ENCODE measurements around the gene SAPCD1. TPM values are rescaled to one million over a fixed set of nuclear protein-coding genes. Genes with fewer than 3 reads are reported as not detected.

The SAPCD1 gene
- total RNA-seq, 1 donor from 2014 or later, result 3.9 TPM

DNA sequence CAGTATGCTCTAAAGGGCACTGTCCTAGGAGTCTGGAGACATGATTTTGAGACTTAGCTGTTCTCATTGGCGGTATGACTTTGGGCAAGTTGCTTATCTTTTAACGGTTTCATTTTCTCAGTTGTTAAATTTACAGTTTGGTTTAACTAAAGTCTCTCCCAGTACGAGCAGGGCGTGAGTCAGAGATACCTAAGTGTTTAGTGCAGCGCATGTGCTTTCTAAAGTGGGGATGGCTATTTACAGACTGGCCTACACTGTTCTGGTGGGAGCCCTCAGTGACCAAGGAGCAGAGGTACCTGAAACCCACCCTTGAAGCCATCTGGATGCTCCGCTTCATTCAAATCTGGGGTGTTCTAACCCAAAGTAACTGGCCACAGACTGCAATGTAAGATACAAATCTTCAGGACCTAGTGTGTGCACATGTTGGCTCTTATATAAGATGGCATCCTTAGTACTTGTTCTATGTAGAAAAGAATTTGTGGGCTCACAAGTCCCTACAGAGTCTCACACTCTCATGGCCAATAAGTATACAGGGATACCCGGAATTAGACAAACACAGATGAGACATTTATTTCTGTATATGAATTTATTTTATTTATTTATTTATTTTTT is 11.9 kb upstream of the SAPCD1 start:
- DNase-seq, result no peak

DNA sequence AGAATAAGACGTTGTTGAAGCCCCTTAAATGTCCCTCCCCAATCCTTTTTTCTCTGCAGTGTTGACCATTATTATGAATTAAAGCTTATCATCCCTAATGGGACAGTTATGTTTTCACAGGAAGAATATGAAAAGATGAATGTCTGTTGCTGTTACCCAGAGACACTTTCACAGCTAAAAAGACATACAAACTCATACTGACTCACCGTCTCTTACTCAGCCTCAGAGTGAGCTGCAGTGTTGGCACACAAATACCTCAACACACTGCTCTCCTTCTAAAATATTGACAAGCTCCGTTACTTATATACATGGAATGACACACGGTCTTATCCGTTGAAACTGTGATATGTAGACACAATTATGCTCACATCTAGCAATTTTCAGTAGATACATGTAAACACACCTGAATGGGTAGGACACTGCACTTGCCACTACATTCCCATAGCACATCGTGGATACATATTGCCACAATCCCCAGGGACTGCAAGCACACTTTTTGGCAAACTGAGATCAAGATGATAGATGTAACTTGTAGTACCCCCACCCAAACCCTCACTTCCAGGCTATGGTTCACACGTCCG is 9.6 kb upstream of the SAPCD1 start:
- no peak for DNase-seq

DNA sequence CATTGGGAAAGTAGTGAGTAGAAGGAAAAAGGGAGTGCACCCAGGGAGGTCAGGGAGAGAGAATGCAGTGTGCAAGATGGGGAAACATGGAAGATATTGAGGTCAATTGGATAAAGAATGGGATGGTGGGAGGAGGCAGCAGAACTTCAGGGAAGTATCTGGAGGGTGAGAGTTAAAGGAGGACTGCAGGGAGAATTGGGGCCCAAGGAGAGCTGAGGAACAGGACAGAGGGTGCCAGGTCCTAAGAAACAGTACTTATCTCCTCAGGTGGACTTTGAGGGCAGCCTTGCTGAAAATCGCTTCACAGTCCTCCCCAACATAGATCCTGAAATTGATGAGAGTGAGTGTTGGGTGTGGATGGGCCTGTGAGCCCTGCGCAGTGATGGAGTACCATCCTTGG is 4.2 kb upstream of the SAPCD1 start:
- DNase-seq, result no peak

DNA sequence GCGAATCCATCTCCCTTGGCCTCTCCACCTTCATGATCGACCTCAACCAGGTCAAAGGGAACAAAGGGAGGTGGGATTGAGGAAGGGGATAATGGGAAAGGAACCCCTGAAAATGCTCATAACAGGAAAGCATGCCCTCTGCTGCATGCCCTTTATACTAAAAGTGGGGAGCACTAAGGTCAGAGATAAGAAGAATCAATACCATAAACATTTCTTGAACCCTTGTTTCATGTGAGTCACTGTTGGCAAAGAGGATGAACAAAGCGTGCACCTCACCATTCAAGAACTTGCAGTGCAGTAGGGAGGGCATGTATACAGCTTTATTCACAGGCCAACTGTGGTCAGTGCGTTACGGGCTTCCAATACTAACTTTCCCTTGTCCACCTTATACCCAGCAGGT is 1.7 kb upstream of the SAPCD1 start:
- no peak for DNase-seq

DNA sequence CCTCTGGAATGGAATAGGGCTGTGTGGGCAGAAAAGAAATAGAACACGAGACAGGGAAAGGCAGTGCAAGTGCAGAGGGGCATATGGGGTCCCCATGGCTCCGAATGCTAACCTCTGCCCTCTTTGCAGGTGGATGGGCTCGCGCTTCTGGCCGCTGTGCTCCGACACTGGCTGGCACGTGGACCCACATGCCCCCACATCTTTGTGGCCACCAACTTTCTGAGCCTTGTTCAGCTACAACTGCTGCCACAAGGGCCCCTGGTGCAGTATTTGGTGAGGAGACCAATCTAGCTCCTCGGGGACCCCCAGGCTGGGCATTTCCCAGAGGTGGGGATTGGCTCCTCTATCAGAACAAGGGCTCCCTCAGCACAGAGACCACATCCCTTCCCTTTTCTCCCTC is 1.1 kb upstream of the SAPCD1 start:
- DNase-seq, result no peak

DNA sequence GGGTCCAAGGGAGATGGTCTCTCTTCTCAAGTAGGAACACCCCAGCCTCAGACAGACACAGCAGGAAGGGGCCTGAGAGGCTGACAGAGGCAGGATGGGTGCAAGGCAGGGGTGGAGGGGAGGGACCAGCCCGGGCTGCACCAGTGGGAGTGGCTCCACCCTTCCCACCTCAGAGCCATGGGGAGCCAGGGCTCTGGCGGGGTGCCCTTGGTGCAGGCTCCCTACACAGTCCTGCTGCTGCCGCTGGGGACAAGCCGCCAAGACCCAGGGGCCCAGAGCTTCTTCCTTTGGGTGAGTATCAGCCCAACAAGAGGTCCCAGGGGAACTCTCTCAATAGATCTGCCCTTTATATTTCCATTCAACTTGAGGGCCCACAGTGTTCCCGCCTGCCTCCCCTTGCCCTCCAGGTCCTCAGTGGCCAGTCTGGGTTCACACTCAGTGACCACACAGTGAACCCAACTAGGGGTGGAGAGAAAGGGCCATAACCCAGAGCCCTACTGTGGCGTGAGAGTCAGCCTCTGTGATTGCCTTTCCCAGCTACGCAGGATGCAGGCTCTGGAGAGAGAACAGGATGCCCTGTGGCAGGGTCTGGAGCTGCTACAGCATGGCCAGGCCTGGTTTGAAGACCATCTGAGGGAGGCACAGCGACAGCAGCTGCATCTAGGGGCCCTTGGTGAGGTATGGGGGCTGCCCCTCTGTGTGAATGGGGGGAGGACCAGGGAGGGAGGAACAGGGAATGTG is 592 bp downstream of the SAPCD1 start:
- no peak for DNase-seq

DNA sequence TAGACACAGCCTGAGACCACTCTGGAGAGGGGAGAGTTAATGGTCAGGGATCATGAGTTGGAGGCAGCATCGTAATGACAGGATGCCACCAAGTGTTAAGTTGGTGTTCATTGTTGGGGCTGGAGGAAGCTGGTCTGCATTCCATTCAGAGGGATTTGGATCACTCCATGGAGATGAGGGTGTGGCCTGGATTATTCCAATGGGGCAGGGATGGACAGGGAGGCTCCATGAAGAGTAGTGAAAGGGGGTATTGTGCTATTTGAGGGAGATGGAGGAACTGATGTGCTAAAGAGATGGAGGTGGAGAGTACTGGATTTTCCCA is 1.1 kb downstream of the SAPCD1 start:
- DNase-seq, result peak; percentile 29

DNA sequence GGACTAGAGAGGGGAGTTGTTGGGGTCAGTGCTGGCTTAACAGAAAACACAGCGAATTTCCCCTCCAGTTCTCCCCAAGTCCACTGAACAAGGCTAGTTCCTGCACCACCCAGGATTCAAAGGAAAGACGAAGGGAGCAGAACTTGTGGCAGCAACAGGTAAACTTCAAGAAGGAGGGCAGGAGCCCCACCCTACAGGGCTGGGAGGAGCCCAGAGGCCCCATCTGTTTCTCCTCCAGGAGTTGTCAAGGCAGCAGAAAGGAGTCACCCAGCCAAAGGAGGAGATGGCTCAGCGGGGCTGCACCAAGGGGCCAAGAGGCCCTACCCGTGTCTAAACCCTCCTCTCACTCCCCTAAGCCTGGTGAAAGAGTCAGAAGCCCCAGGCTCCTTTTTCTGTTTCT is 1.7 kb downstream of the SAPCD1 start:
- DNase-seq, result no peak

DNA sequence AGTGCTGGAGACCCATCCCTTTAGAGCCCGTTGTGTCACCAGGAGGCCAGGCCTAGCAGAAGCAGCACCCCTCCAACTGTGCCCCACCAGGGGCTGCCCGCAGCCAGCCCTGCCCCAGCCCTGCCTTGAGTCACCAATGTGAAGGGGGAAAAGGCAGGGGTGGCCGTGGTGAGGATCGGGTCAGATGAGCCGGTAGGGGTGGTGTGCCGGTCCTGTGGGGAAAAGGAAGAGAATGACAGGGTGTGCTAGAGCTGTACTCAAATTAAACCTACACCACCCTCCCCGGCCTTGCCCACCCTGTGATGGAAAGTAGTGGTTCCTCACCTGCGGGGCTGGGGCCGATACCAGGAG is 3.1 kb downstream of the SAPCD1 start:
- DNase-seq, result no peak

DNA sequence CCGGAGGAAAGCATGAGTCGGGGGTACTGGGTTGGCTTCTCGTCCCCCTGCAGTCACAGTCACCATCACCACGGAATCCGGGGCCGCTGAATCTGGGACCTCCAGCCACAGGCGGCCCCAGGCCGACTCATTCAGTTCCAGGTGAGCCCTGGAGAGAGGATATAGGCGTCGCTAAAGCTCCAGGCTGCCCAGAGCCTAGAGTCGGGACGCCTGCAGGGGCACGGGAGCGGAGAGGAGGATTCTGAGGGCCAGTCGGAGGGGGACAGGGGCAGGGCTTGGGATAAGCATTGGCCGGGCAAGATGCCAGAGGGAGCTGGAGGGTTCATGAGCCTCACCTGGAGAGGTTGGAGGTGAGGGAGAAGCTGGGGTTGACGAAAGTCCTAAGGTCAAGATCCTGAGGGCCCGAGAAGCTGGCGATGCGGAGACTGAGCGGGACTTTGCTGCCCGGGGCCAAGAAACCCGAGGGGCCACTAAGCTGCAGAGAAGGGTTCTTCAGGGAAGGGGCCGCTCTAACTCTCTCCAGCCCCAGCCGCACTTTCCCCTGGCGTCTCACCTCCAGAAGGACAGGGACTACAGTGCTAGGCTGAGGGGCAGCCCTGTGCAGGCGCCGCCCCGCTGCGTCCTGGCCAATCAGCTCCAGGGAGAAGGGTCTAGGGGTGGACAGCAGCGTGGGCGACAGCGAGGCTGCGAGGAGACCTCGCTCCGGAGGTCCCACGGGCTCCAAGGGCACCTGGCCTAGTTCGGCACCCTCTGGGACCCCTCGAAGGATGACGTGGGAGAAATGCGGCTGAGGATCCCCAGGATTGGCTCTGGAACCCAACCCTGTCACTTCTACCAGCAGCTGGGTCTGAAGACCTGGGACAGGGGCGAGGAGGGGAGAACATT is 3.7 kb downstream of the SAPCD1 start:
- DNase-seq, result no peak

DNA sequence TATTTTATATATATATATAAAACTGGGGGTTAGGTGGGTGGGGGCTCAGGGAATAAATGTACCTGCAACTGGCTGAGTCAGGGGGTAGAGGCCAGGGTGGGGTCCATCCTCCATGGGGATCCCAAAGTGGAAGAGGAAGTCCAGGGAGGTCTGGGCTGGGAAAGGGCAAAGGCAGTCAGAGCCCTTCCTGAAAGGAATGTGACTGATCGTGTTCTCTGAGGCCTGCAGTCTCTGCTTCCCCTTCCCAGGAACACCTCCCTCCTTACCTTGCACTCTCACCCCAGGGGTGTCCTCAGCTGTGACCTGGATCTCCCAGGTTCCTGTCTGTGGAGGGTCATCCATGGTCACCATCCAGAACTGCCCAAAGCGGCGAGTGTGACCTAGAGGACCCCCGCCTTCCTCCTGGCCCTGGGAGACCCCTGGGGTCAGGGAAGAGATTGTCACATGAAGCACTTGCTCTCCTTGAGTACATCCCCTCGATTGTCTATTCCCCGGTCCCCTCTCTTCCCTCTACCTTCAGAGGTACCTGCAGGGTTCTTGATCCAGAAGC is 4.7 kb downstream of the SAPCD1 start:
- no peak for DNase-seq

DNA sequence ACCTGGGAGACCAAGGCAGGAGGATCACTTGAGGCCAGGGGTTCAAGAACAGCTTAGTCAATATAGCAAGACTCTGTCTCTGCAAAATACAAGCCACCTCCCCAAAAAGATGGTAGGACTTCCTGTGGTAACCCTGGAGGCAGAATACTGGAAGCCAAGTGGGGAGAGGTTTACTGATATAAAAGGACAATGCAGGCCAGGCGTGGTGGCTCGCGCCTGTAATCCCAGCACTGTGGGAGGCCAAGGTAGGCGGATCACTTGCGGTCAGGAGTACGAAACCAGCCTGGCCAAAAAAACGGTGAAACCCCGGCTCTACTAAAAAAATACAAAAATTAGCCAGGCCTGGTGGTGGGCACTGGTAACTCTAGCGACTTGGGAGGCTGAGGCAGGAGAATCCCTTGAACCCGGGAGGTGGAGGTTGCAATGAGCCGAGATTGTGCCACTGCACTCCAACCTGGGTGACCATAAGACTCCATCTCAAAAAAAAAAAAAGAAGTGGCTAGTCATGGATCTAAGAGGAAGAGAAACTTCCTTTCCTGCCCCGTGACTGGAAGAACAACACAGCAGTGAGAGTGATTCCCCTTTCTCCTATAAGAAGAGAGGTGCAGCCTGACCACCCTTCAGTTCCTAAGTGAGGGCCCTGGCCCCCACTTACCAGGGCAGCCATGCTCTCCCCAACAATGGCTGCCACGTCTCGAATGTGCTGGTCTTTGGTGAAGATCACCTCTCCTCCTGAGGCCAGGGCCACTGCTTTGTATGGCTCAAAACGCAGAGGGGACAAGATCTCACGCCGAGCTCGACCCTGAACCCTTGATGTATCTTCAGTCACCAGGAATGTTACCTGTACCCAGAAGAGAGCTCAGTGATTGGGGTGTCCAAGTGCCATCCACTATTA is 6.2 kb downstream of the SAPCD1 start:
- DNase-seq, result no peak

DNA sequence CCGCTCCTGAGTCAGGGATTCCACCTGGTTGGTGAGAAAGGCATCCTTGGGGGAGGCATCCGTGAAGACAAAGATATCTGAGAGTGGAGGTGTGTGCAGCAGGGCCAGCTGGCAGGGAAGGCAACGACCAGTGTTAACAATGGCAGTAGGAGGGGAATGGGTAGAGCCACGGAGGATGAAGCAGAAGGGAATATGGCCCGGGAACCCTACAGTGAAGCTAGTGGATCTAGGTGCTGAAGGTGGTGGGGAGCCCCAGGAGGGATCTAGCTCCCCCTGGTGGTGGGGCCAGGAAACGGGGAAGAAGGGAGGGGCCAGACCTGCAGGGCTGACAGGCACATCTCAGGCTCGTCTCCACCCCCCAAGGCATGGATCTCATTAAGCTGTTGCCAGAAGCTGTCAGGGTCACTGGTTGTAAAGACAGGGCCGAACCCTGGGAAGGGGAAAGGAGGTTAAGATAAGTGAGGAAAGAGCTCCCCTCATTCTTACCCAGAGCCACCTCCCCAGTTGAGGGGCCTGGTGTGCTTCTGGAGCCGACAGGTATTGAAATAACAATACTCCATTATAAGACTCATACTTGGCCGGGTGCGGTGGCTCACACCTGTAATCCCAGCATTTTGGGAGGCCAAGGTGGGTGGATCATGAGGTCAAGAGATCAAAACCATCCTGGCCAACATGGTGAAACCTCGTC is 7.4 kb downstream of the SAPCD1 start:
- no peak for DNase-seq

DNA sequence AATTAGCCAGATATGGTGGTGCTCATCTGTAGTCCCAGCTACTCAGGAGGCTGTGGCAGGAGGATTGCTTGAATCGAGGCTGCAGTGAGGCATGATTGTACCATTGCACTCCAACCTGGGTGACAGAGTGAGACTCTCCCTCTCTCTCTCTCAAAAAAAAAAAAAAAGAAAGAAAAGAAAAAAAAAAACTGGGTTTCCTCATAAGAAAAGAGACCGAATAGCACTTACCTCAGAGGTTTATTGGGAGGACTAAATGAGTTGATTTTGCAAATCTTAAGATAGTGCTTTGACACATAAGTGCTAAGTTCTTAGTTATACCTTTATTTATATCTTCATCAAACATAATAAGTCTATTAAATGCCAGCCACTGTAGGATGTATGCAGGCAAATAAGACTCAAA is 8.4 kb downstream of the SAPCD1 start:
- no peak for DNase-seq

DNA sequence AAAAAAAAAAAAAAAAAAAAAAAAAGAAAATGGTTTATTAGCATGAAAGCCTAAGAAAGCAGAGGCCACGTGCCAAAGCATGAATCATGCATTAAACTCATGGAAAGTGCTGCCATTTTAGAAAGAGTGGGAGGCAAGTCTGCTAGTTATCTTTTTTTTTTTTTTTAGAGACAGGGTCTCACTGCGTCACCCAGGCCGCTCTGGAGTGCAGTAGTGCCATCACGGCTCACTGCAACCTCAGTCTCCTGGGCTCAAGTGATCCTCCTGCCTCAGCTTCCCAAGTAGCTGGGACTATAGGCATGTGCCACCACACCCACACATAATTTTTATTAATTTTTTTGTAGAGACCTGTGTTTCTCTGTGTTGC is 9.5 kb downstream of the SAPCD1 start:
- DNase-seq, result no peak

DNA sequence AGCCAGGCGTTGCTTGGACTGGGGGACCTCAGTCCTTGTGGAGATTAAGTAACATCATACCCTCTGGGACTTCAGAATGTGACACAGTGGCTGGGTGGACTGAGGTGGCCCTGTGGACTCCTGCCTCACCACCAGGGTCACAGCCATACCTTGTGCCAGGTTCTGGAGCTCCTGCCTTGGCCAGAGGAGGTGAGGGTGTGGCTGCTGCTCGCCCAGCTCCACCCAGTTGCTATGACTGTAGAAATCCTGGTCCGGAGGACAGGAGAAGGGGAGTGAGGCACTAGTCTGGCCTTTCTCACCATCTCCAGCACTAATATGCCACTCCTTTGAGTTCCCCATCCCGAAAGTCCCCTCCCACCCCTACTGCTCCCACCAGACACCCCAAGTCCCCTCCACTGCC is 12.7 kb downstream of the SAPCD1 start:
- no peak for DNase-seq

DNA sequence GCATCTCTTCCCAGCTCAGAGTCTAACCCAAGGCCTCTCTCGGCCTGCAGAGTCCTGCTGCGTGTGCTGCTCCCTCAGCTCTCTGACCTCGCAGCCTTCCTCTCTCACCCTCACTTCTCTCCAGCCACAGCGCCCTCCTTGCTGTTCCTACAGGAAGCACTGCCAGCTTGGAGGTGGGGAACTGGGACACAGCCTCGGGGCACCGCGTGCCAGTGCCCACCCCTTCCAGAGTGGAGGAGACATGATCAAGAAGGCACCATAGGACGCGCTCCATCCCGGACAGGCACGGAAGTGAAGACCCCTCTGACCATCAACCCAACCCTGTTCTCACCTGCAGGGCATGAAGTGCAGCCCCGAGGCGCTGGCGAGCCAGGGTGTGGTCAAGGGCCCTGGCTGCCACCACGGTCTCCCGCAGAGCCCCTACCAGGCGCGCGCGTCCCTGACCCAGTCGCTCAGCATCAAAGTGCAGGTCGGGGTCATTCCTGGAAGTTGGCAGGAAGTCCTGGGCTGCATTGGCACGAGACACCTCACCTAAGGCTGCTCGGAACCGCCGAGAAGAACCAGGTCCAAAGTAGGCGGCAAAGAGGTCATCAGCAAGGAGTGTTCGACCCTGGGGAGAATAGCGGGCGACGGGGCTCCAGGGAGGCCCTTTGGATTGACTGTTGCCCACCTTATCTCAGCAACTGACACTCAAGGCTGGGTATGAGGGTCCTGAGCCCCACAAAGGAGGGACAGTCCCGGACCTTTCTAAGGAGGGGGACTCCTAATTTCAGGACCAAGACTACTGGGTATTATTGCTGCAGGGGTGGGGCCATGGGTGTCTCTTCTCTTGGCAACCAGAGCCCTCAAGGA is 13.4 kb downstream of the SAPCD1 start:
- DNase-seq, result no peak

DNA sequence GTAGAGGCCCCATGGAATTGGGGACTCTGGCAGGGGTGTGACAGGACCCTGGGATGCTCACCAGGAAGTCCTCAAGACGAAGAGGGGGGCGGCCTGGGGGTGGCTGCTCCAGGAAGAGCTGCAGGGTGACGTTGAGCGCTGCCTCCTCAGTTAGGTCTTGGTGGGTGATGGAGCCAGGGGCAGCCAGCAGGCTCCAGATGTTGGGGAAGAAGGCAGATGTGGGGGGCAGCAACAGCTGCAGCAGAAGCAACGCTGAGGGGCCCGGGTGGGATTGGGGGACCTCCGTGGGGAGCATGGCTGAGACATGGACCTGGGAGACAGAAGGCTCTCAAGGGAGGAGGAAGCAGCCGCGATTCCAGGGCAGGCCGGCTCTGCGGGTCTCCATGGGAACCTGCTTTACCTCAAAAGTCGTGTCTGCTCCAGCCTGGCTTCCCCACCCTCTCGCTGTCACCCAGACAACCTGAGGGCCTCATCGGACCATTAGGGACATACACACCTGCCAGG is 14.1 kb downstream of the SAPCD1 start:
- no peak for DNase-seq

DNA sequence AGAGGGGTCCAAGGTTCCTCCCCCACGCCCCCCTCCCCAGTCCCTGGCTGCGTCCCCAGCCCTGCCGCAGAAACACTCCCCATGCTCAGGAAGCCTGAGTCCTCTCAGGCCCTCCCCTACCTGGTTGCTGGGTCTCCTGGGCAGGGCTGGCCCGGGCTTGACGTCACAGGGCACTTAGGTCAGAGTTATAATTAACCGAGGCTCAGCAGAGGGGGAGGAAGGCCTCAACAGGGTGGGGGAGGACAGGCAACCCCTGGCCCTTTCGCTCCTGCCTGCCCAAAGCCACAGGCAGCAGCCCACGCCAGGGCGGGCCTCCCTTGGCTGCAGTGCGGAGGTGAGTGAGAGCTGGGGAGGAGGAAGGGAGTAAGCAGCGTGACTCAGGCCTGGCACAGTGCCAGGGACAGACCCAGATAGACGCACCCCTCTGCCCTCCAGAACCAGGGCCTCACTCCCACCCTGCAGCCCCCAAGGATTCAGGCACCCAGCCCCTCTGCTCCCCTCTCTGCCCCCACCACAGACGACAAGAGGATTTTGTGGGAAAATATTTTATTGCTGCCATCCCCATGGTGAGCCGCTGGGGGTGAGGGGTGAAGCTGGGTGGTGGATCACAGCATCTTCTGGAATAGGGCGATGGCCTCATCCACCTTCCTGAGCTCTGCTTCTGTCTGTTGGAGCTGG is 14.7 kb downstream of the SAPCD1 start, which contains the start of gene VWA7:
TSS of gene VWA7 (minus strand) at position 340 of the 678 bp plus-strand sequence. CDS start 549 bp downstream, outside the sequence.
- DNase-seq, result no peak
